C1 segment of cervical spinal cord (tissue), 14 donors: Measurements from ENCODE around the gene PIGS.
"Not testable (repeated sequence)": the region's sequence is repeated elsewhere in the genome, so short reads cannot be mapped to it uniquely, and the experiment has no call there.

Experiments
- DNase-seq, 14 donors: peaks; one replicate each; lab custom pipeline; 2025; lab: John Stamatoyannopoulos, UW

Gene PIGS

DNA sequence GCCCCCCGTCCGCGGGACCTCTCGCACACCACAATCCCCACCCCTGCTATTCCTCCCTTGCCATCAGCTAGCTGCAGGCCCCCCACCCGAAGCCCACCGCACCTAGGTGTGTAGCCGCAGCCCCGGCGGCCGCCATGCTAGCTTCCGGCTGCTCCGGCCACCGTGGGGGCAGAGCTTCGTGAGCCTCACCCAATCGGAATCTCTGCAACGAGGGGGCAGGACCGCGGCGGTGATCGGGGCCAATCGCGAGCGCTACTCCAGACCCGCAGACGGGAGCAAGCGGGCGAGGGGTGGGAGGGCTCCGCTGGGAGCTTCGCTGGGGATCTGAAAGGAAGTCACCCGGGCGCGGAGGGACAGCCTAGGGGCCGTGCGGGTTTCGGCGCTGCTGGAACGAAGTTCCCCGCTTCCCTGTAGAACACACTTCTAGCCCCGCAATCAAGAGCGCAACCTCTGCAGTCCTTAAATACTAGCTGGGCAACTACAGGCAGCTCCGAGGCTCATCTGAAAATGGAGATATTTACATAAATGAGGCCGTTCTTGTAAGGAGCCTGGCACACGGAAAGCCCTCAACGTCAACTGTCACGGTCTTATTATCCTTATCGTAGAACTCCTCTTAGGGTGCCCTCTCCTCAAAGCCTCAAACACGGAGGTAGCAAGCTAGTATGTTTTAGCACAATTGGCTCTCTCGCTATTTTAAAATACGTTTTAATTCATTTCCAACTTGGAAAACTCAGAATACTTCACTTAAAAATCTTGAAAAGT lies at the start of gene PIGS:
PIGS (minus strand) TSS at position 164 of the 762 bp plus-strand sequence; CDS start at position 136, 28 bp downstream.
- peak in 13 of 14 donors; percentile 84 to 95 (median 91) for DNase-seq

DNA sequence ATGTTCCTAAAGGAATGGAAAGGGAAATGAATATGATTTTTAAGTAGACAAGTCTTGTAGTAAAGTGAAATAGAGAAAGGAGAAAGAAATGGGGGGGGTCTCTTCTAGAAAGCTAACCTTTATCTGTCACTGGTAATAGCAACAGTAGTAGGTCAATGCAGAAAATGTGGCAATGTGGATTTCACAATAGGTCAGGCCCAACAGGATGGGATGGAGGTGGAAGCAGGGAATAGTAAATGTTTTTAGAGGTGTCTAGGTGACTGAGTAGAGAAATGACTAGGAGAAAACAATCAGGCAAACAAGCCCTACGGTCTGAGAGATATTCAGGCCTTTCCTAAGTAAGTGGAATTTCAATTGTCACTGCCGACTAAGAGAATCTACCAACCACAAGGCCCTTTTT lies 48.7 kb upstream of the PIGS start:
- no peak for DNase-seq

DNA sequence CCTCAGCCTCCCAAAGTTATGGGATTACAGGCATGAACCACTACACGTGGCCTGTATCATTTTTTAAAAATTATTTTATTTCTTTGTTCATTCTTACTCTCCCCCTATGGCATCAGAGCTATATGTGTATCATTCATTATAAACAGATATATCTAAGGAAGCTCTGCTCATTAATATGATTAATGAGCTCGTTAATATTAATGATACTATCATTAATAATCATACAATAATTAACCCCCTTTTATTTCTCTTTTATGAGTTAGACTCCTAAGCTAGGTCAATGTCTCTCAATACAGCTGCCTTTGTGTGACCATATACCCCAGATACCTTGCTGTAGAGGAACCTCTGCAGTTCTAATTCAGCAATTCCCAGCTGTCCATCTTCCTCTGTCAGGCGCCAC lies 47.1 kb upstream of the PIGS start:
- DNase-seq = no peak

DNA sequence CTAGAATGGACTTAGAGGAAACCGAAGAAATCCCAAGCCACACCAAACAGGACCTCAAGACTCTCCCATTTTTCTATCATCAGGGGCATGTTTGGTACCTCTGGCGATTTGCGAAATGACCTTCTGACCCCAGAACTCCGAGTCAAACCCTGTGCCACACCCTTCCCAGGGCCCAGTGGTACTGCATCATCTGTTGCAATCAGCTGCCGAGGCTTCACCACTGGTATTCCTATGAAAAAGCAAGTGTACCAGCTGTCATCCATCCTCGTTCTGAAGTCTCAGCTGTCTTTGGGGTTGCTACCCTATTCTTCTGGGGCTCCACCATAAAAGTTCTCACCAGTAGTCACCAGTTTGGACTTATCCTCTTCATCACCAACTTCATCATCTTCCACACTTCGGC lies 45.0 kb upstream of the PIGS start:
- no peak for DNase-seq

DNA sequence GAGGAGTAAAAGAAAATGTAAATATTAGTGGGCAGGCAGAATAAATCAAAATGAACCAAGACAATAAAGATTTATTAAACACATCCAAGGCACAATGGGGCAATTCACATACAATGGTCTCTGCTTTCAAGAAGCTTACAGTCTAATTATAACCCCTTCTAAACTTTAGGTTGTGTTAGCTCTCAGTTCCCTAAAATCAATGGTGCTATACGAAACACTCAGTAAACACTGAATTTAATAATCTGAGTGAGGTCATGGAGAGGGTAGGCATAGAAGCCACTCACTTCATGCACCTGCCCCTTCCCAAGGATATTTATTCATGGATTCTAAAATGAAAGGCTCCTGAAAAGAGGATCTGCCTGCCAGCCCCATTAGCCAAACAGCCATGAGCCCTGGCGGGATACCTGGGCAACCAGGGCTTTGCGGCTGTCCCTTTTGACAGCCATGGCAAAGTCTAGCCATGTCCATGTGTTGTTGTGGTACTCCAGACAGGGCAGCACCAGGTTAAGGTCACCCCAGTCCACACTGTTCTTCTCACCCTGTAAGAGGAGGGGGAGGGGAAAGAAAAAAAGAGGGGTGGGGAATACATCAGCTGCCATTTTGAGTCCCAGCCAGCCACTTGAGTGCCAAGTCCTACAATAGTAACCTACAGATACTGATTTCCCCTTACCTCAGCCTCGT lies 44.1 kb upstream of the PIGS start:
- no peak for DNase-seq

DNA sequence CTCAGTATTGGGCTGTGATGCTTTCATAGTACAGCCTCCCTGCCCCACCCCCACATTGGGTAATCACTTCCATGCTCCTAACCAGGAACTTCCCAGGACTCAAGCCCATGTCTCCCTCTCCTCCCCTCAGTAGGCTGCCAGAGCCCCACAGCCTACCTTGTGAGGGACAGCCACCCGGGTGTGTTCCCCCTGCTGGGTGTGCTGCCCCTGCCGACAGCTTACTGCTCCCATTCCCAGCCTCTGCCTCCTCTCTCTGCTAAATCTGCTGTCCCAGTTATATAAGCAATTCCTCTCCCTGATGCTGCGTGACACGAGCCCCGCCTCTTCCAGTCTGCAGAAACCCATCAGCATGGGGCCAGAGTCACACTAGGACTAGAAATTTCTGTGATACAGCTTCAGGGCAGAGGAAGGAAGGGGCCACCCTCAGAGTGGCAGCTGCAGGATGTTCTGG lies 42.6 kb upstream of the PIGS start, which contains the start of gene RSKR:
RSKR (minus strand) TSS at position 255 of the 451 bp plus-strand sequence; CDS start at position 231, 24 bp downstream.
- DNase-seq = peak in 2 of 14 donors; percentile 7 to 20

DNA sequence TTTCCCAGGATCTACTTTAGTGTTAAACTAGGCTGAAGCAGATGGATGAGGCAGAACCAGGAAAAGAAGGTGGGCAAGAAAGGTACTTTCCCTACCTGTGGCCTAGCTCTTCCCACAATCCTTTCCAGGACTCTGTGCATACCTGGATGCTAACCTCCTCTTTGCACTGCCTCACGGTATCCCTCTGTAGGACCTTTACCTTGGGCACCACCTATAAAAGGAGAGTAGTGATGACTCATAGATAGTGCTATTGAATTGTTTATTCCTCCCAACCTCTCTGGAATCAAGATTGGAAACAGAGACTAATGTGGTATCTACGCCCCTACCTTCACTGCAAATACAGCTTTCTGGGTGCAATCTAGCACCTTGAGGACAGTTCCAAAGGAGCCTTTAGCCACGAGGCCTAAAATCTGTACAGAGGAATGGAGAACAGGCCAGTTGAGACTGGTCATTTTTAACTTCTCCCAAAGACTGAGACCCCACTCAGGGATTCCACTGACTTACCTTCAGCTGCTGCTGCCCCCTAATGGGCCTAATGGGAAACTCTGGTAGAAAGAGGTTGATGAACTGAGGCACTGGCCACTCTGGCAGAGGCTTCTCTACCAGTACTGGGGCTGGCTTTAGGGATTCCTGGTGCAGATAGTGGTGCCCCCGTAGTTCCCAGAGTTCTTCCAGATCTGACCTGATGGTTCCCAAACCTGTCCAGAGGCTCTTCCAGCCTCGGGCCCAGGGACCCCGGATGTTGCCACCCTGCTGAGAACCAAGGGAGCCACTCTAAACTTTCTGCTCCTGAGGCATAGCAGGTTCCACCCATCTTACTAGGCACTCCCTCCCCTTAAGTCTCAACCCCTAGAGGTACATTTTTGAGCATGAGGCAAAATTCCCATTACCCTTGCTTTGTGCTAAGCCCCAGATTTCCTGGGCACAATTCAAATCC lies 41.9 kb upstream of the PIGS start:
- peak in 6 of 14 donors; percentile 1 to 16 (median 12) for DNase-seq

DNA sequence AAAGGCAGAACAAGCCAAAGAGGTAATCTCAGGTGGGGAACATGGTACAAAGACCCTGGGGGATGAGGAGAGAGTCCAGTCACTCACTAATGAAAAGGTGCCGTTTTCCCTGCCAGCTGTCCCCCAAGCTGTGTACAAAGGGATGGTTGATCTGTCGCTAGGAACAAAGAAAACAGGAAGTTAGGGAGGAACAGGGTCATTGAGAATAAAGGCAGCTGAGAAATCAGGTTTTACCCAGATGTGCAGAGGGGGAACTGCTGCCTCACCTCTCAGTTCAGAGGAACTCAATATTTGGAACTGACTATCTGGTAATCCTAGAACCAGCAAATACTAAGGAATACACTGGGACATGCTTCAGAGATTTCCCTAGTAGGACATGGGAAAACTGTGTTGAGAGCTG lies 41.2 kb upstream of the PIGS start:
- DNase-seq = no peak

DNA sequence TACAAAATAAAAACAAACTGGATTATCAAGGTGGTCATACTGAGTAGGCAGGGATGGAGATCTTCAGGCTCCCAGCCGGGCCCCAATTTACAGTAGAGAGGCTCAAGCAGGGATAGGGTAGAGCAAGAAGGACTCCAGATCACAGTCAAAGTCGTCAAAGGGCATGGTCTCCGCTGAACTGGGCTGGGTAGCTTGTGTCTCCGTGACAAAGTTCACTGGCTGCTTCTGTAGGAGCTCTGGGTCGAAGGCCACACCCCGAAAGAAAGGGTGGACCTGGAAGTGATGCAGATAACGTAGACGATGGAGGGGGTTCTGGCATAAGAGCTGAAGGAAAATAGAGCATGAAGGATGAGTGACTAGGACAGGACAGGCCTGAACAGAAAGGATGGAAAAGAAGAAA lies 39.1 kb upstream of the PIGS start:
- DNase-seq = no peak

DNA sequence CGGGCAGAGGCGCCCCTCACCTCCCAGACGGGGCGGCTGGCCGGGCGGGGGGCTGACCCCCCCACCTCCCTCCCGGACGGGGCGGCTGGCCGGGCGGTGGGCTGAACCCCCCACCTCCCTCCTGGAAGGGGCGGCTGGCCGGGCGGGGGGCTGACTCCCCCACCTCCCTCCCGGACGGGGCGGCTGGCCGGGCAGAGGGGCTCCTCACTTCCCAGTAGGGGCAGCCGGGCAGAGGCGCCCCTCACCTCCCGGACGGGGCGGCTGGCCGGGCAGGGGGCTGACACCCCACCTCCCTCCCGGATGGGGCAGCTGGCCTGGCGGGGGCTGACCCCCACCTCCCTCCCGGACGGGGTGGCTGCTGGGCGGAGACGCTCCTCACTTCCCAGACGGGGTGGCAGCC lies 32.7 kb upstream of the PIGS start:
- not testable (repeated sequence) for DNase-seq

DNA sequence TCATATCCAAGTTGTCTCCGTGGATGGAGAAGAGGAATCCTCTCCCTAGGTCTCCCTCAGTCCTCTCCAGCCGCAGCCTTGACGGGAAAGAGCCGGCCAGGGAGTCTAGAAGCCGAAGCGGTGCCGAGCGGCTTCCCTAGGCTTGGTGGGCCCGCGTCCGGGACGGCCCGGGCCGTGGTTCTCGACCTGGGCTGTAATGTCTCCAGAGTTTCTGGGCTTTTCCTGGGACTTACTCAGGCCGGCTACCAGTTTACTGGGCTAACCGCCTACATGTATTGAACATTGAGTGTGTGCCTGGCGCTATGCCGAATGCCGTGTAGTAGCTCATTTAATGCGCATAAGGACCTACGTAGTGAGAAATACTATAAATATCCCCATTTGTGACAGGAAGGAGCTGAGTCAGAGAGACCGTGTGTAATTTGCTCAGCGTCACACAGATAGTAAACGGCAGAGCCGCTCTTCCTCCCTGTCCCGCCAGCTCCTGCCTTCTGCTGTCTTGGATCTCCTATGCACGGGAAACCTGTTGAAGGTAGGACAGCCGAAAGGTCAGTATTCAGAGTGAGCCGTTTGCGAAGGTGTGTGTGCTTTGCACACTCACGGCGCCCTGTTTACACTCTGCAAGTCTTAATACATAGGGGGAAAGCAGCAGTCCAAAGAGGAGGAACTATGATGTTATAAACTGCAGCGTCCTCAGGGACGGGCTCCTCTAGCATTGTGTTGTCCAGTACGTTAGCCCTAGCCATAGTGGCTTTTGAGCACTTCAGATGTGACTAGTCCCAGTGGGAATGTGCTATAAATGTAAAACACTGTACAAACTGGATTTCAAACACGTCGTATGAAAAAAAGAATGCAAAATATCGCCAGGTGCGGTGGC lies 28.2 kb upstream of the PIGS start:
- peak in 6 of 14 donors; percentile 24 to 66 (median 40) for DNase-seq

DNA sequence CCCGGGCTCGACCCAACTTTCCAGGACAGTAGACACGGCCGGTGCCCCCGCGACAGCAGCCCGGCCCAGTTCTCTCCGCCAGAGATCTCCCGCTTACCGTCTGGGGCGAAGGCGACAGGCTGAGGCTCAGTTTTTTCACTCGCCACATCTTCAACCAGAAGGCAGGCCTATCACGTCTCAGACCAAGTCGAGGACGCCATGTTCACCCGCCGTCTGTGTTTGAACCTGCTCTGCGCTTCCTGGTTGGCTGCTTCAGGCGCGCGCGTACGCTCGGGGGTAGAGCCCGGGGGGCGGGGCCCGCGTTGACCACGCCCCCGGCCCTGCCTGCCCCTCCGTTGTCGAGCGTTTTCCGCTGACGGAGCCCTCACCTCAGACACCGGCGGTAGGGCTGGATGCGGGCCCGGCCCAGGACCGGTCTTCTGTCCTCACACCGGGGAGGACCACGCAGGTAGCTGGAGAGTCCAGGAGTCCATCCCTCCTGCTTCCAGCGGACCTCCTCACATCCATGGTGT lies 27.5 kb upstream of the PIGS start, which contains the start of gene SPAG5:
SPAG5 (minus strand) TSS at position 227 of the 512 bp plus-strand sequence; CDS start at position 148, 79 bp downstream.
- peak; percentile 16 to 86 (median 77) for DNase-seq

DNA sequence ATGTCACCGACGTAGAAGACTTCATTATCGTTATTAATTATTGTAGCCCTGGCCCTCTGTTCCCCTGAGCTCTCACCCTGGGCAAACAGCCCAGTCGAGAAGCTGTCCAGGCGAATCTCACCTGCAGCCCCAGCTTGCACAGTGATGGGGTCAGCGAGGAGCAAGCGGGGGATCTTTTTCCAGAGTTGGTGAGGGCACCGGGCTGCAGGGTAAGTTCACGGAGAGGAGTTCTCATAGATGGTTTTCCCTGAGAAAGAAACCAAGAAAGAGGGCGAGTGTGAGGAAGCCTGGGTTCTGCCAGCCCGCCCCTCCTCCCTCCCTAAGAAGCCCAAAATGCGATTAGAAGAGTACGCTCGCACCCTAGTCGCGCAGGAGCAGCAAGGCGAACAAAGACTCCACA lies 27.1 kb upstream of the PIGS start:
- no peak for DNase-seq

DNA sequence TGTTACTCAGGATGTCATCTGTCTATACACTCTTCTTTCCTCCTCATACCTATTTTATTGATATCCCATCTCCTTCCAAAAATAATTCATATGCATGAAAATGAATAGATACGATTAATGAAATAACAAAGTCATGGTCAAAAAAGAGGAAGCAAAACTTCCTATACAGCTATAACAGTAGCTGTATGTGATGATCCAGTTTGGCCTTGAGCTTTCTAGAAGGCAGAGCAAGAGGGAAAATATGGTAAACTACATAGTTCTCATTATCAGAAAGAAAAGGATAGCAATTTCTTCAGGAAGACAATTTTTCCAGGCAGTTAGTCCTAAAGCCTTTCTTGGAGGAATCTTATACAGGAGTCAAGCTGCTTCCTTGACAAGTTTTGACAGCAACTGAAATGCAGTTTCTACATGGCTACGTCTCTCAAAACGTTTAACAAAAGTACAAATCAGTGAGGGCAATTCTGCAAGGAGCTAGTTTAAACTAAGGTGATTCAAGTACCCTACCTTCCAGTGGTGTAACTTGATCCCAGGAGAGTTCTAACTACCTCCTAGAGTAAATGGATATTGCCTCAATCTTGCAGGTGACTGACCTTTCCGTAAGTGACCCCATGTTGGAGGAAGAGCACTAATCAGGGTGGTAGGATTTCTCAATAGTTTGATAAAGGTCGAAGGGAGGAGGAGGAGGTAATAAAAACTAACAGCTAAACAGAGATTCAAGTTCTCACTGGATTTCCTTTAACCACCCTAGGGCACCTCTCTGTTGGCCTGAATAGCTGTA lies 26.5 kb upstream of the PIGS start:
- no peak for DNase-seq

DNA sequence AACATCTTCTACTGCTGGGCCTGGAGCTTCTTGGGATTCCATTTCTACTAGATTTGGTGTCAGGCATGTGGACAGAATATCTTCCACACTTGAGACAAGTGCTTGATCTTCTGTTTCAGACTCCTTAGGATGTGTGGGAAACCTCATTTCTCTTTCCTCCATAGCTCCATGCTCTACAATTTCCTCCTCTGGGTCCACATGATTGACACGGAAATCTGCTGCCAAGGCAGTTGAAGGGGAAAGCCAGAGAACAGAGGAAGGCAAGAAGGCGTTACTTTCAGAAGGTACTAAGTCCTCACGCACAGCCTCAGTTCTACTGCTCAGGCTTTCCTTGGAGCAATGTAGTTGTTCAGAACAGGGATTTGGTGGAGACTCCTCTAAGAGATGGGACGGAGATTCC lies 20.9 kb upstream of the PIGS start:
- no peak for DNase-seq

DNA sequence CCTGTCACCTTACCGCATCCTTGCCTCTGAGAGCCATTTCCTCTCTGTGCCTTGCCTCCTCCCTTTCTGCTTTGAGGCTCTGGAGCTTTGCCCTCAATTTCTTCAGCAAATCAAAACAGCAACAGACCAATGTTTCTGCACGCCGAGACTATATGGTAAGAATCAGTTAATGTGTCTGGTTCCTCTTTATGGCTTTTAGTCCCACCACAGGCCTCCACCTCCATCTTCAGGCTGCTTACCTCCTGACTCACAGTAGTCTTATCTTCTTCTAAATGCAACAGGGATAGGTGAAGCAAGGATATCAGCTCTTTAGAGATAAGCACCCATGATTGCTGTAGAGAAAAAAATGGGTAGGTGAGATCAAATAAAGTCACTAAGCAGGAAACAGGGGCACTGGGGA lies 14.5 kb upstream of the PIGS start:
- DNase-seq = no peak

DNA sequence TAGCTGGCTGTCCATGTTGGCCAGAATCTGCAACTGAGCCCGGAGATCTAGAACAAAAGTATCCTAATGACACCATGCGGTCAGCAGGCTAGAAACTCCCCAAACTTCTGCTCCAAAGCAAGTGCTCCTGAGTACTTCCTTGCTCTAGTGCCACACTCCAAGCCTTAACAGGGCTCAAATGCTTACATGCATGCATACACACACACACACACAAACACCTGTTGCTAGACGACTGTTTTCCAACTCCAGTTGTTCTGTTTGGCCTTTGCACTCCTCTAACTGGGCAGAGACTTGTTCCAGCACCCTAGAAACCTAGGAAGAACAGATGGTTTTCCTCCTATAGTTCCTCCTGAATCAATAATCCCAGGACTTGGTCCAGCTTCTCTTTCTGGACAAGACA lies 13.1 kb upstream of the PIGS start:
- DNase-seq = no peak

DNA sequence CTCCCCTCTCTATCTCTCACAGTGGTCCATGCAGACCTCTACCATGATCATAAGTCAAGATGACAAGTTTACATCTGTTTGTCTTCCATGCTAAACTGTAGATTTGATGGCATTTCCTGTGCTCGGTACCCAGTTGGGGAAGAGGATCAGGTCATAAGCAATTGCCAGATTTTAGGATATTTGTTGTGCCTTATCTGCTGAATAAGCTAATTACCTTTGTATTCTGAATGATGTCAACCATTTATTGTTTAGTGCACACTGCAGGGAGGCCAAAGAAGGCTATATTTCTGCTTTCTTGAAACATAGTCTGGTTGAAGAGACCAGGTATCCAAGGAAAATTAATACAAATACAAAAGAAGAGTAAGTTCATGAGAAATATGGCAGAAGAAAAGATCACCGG lies 11.2 kb upstream of the PIGS start:
- no peak for DNase-seq

DNA sequence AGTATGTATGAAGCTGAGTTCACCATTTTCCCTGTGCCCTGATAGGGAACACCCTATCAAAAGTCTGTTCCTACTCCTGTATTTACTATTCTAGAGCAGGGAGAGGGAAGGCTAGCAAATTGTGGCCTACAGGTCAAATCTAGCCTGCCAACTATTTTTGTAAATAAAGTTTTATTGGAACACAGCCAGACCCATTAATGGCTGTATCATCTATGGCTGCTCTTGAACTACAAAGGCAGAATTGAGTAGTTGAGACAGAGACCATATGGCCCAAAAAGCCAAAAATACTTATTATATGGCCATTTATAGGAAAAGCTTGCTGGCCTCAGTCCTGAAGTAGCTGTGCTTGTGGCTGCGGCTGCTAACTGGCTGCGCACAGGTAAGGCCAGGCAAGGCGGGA lies 9.6 kb upstream of the PIGS start:
- DNase-seq = no peak

DNA sequence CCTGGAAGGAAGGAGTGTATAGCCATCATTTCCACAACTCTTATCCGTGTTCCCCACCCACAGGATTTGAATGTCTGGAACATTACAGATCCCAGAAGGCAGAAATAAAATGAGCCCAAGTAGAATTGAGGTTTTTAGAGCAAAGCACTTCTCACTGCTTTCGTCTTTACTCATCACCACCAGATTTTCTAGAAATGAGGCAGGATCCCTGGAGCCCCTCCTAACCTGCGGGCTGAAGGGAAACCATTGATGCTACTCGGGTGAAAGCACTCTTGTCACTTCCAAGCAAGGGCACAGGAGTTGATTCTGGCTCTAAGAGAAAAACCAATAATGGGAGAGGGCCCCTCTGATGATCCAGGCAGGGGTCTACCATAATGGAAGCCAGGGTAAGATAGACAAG lies 8.2 kb upstream of the PIGS start:
- no peak for DNase-seq
